ENCODE measurements around the gene OLFM1. TPM values are rescaled to one million over a fixed set of nuclear protein-coding genes. Genes with fewer than 3 reads are reported as not detected.

Gene OLFM1
- total RNA-seq, 8 experiments from 2014 or later = 0.58 to 136 (median 50.1) TPM

Other genes starting within 250 kb of the OLFM1 start
- gene FCN2, start 206.9 kb upstream of the OLFM1 start, total RNA-seq = under 1 TPM in 1 of 8 experiments, not detected in 7; 0.21 TPM
- gene FCN1, start 169.8 kb upstream of the OLFM1 start, total RNA-seq = under 1 TPM in 7 of 8 experiments, not detected in 1; 0.05 to 0.45 (median 0.13) TPM

All from motor neuron (in vitro differentiated cells).